IMR-90 (cell line): ENCODE data around the gene ITPK1.

Experiments used
- BHLHE40 ChIP-seq: fragments of 150-350 bp; IDR thresholded peaks from 2 replicates; pipeline ENCODE4 v1.6.1; 2016; ENCODE audit warnings: mild to moderate bottlenecking, low read depth, low read length
- CTCF ChIP-seq: conservative IDR thresholded peaks from 2 replicates; pipeline ENCODE4 v1.5.1; 2012; ENCODE audit warnings: mild to moderate bottlenecking, low read depth, low read length, improper control_type of control experiment
- FOS ChIP-seq: fragments of 150-350 bp; IDR thresholded peaks from 2 replicates; pipeline ENCODE4 v1.6.1; 2016; ENCODE audit warnings: low read depth, low read length
- MAFK ChIP-seq: IDR thresholded peaks from 2 replicates; pipeline ENCODE4 v1.6.1; 2012; ENCODE audit warnings: low read depth, low read length, improper control_type of control experiment
- MXI1 ChIP-seq: IDR thresholded peaks from 2 replicates; pipeline ENCODE4 v1.6.1; 2012; ENCODE audit warnings: low read depth, mild to moderate bottlenecking, low read length, moderate library complexity, borderline replicate concordance
- RAD21 ChIP-seq: IDR thresholded peaks from 2 replicates; pipeline ENCODE4 v1.6.1; 2012; ENCODE audit warnings: low read length, improper control_type of control experiment
- RCOR1 ChIP-seq: IDR thresholded peaks from 2 replicates; pipeline ENCODE4 v1.6.1; 2012; ENCODE audit warnings: mild to moderate bottlenecking, low read length, improper control_type of control experiment; ENCODE audit not compliant: insufficient replicate concordance

- TF ChIP-seq BHLHE40, result no peak
- no peak for TF ChIP-seq CTCF
- no peak for TF ChIP-seq MXI1
- TF ChIP-seq RCOR1, result no peak
- no peak for TF ChIP-seq RAD21
- TF ChIP-seq MAFK, result no peak
- TF ChIP-seq FOS, result no peak
Measured at GRCh38 chr14:93068711-93069110, 47.0 kb downstream of the ITPK1 start.
